Uterus (tissue), 2 donors: ENCODE results near the gene ENPP4.

Source experiments
- CTCF ChIP-seq, 4 experiments: fragments of 200-600 bp in 2 of 4; fragments of 450-650 bp in 2 of 4; sonication (generic) in 2 of 4; IDR thresholded peaks; one replicate each; pipeline ENCODE4 v1.5.1; 2016 to 2019; ENCODE audit warnings: antibody characterized with exemption in 4 of 4, mild to moderate bottlenecking in 2 of 4, moderate library complexity in 1 of 4
- POLR2A ChIP-seq, 2 donors: fragments of 450-650 bp; IDR thresholded peaks; one replicate each; pipeline ENCODE4 v1.6.1; 2016; ENCODE audit warnings: antibody characterized with exemption in 2 of 2, mild to moderate bottlenecking in 1 of 2, moderate library complexity in 1 of 2

- no peak for TF ChIP-seq CTCF (IDR thresholded peaks at IDR 0.05)
- TF ChIP-seq POLR2A (IDR thresholded peaks at IDR 0.05) = no peak
These were observed 16.4 kb upstream of the ENPP4 start for GRCh38 chr6:46113370-46113769.
